DMS114 treated with DMSO at 0.1 percent for 48 hours (cell line): Measurements from ENCODE around the gene MTCL1.

Experiments used
- DNase-seq: peaks from one replicate; lab custom pipeline; 2025; ENCODE audit not compliant: unreplicated experiment; lab: John Stamatoyannopoulos, UW

Gene MTCL1

GRCh38 chr18:8709248-8710059 is 4.1 kb downstream of the MTCL1 start:
- DNase-seq = no peak

GRCh38 chr18:8711736-8712135 is 6.4 kb downstream of the MTCL1 start:
- no peak for DNase-seq

GRCh38 chr18:8713691-8714090 is 8.3 kb downstream of the MTCL1 start:
- no peak for DNase-seq

GRCh38 chr18:8715599-8715998 is 10.2 kb downstream of the MTCL1 start:
- no peak for DNase-seq

GRCh38 chr18:8717011-8717770 is 11.8 kb downstream of the MTCL1 start:
- no peak for DNase-seq

GRCh38 chr18:8718401-8718913 is 13.1 kb downstream of the MTCL1 start:
- no peak for DNase-seq

GRCh38 chr18:8719192-8719591 is 13.8 kb downstream of the MTCL1 start:
- no peak for DNase-seq

GRCh38 chr18:8720141-8720540 is 14.8 kb downstream of the MTCL1 start:
- DNase-seq = no peak

- DNase-seq = no peak
Observed at GRCh38 chr18:8721094-8721669, 15.8 kb downstream of the MTCL1 start.

- DNase-seq = no peak
Observed at GRCh38 chr18:8721716-8722115, 16.4 kb downstream of the MTCL1 start.

- DNase-seq = no peak
Observed at GRCh38 chr18:8722946-8723820, 17.8 kb downstream of the MTCL1 start.

- no peak for DNase-seq
Observed at GRCh38 chr18:8724452-8724851, 19.1 kb downstream of the MTCL1 start.

GRCh38 chr18:8726281-8726680 is 20.9 kb downstream of the MTCL1 start:
- no peak for DNase-seq

GRCh38 chr18:8726963-8727705 is 21.8 kb downstream of the MTCL1 start:
- DNase-seq = no peak

GRCh38 chr18:8730080-8730827 is 24.9 kb downstream of the MTCL1 start:
- no peak for DNase-seq

GRCh38 chr18:8732442-8733360 is 27.3 kb downstream of the MTCL1 start:
- no peak for DNase-seq

- no peak for DNase-seq
Observed at GRCh38 chr18:8734496-8734895, 29.1 kb downstream of the MTCL1 start.

GRCh38 chr18:8735274-8735673 is 29.9 kb downstream of the MTCL1 start:
- DNase-seq = no peak
